Activated CD8-positive, alpha-beta T cell treated with anti-CD3 and anti-CD28 coated beads for 36 hours (primary cell): ENCODE measurements around the gene EPB41L2. TPM values are rescaled to one million over a fixed set of nuclear protein-coding genes. Genes with fewer than 3 reads are reported as not detected.

ENCODE experiments used
- ATAC-seq: fragments of 200-7000 bp; cut with Tn5 transposase; one replicate; pipeline ENCODE4 v1.10.0; 2021; ENCODE audit warnings: mild to moderate bottlenecking, moderate library complexity
- CTCF ChIA-PET: fragments of 350-600 bp; sonication (Branson Sonifier 250); formaldehyde crosslinking; loops from one replicate; lab custom pipeline; 2021; ENCODE audit warnings: antibody characterized with exemption; lab: Charles Lee
- POLR2A ChIA-PET: fragments of 350-600 bp; sonication (Branson Sonifier 250); formaldehyde crosslinking; loops from one replicate; lab custom pipeline; 2021; ENCODE audit warnings: antibody characterized with exemption; lab: Charles Lee
- DNase-seq: peaks from one replicate; pipeline ENCODE4 v3.0.0-alpha.2; 2020
- H3K27ac Mint-ChIP-seq: one replicate; pipeline ENCODE4 v1.8.0; 2021; ENCODE audit warnings: mild to moderate bottlenecking, mixed read lengths
- H3K27me3 Mint-ChIP-seq: one replicate; pipeline ENCODE4 v1.8.0; 2021; ENCODE audit warnings: mixed read lengths
- H3K36me3 Mint-ChIP-seq: one replicate; pipeline ENCODE4 v1.8.0; 2021; ENCODE audit warnings: low read depth, mixed read lengths
- H3K4me1 Mint-ChIP-seq: one replicate; pipeline ENCODE4 v1.8.0; 2021; ENCODE audit warnings: low read depth, mixed read lengths
- H3K4me3 Mint-ChIP-seq: one replicate; pipeline ENCODE4 v1.8.0; 2021; ENCODE audit warnings: mild to moderate bottlenecking, moderate library complexity, mixed read lengths
- H3K9me3 Mint-ChIP-seq: one replicate; pipeline ENCODE4 v1.8.0; 2021; ENCODE audit warnings: mixed read lengths
- intact Hi-C: fragments of 100-400 bp; cut with micrococcal nuclease; formaldehyde crosslinking; loops from one replicate; pipeline ENCODE4 v1.10.0; 2022
- total RNA-seq, 2 experiments: library from RNA; stranded (reverse); gene quantifications; one replicate each; pipeline ENCODE4 v1.2.3, GENCODE V29; 2021
- TF ChIP-seq, protein P1 (sequence below): fragments of 200-600 bp; IDR thresholded peaks from one replicate; pipeline ENCODE4 v1.8.0; 2022; ENCODE audit warnings: antibody characterized with exemption, mild to moderate bottlenecking

Gene EPB41L2
- total RNA-seq, 2 experiments from 2014 or later: 30.6 to 33.3 TPM

DNA sequence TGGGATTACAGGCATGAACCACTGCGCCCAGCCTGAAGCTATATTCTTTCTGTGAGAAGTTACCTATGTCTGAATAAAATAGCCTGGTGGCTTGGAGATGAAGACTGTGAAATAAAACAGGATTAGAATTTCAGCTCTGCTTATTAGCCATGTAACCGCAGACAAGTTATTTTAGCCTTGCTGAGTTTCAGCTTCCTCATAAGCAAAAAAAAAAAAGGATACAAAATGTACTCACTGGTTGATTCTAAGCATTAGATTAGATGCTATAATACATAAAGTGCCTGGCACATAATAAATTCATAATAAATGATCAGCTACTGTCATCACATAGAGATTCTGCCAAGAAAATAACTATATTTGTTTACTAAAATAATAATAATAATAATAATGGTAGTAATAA is 98.8 kb downstream of the EPB41L2 start:
- ChIA-PET POLR2A (no interaction called here), CTCF (no interaction called here)
- Mint-ChIP-seq H3K4me1 (no peaks in the 10 kb centered on the region), H3K4me3 (no peak overlapping the region), H3K27me3 (no peaks in the 10 kb centered on the region), H3K27ac (no peak overlapping the region), H3K9me3 (no peaks in the 10 kb centered on the region), H3K36me3 (no peaks in the 10 kb centered on the region)
- DNase-seq (no peak), ATAC-seq (no peak)
- intact Hi-C loops: no loop called here
- TF ChIP-seq, protein P1, sequence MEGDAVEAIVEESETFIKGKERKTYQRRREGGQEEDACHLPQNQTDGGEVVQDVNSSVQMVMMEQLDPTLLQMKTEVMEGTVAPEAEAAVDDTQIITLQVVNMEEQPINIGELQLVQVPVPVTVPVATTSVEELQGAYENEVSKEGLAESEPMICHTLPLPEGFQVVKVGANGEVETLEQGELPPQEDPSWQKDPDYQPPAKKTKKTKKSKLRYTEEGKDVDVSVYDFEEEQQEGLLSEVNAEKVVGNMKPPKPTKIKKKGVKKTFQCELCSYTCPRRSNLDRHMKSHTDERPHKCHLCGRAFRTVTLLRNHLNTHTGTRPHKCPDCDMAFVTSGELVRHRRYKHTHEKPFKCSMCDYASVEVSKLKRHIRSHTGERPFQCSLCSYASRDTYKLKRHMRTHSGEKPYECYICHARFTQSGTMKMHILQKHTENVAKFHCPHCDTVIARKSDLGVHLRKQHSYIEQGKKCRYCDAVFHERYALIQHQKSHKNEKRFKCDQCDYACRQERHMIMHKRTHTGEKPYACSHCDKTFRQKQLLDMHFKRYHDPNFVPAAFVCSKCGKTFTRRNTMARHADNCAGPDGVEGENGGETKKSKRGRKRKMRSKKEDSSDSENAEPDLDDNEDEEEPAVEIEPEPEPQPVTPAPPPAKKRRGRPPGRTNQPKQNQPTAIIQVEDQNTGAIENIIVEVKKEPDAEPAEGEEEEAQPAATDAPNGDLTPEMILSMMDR: no peak

DNA sequence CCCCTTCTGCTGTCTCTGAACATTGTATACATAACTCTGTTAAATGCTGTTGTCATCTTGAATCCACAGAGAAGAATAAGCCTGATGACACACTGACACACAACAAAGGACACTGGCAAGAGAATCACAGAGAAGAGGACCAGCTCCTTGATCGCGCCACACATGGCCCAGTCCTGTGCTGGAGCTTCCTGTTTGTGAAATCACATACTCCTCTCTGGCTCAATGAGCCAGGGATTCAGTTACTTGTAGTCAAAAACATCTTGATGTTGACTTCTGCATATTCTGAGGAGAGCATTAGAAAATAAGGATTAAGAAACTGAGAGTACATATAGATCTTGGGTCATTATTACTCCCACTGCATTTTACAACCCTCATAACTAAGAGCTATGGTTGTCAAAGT is 100.1 kb downstream of the EPB41L2 start:
- TF ChIP-seq, protein P1: no peak
- no peak for ATAC-seq
- no peak for DNase-seq
- no peaks in the 10 kb centered on the region for H3K36me3 Mint-ChIP-seq
- H3K9me3 Mint-ChIP-seq: no peaks in the 10 kb centered on the region
- H3K4me1 Mint-ChIP-seq: no peaks in the 10 kb centered on the region
- ChIA-PET CTCF (no interaction called here), POLR2A (no interaction called here)
- no peak overlapping the region for H3K4me3 Mint-ChIP-seq
- H3K27me3 Mint-ChIP-seq: no peaks in the 10 kb centered on the region
- H3K27ac Mint-ChIP-seq: no peak overlapping the region
- intact Hi-C loops: no loop called here

DNA sequence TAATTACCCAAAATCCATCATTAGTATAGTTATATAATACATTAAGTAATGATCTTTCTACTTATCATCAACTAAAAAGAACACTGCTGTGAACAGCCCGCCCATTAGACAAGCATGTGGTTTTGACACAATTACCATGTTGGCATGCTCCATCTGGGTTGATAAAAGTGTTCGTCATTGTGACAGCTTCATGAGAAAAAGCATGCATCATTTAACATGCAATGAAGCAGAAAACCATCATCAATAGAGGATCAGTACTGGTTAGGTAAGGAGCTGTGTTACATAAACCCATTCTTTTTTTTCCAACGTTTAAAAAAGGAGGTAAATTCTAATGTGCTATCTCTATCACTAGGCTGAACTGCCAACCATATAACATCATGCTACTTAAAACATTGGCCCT is 101.9 kb downstream of the EPB41L2 start:
- DNase-seq: no peak
- CTCF ChIA-PET: no interaction called here
- intact Hi-C loops: no loop called here
- Mint-ChIP-seq H3K9me3 (no peaks in the 10 kb centered on the region), H3K27ac (no peak overlapping the region), H3K27me3 (no peaks in the 10 kb centered on the region), H3K36me3 (peaks cover under 1% of the 10 kb centered on the region), H3K4me1 (no peaks in the 10 kb centered on the region), H3K4me3 (no peak overlapping the region)
- TF ChIP-seq, protein P1: no peak
- ATAC-seq: no peak
- POLR2A ChIA-PET: no interaction called here

DNA sequence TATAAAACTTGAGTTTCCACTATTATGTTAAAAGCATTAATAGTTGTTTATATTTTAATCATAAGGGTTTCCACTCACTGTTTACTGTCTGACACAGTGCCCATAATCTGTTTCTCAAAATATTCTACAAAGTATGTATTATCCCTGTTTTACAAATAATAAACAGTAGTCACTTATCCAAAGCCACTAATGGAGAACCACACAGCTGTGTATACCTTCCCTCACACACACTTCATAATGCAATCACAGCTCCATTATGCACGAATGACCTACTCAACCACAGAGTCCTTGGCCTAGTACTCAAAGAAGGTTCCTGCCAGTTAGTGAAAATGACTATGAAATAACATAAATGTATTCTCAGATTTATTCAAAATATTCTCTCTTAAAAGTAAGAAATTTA is 103.1 kb downstream of the EPB41L2 start:
- TF ChIP-seq, protein P1: no peak
- Mint-ChIP-seq H3K27me3 (no peaks in the 10 kb centered on the region), H3K9me3 (no peaks in the 10 kb centered on the region), H3K36me3 (peaks cover 2% of the 10 kb centered on the region), H3K4me3 (no peak overlapping the region), H3K4me1 (no peaks in the 10 kb centered on the region), H3K27ac (no peak overlapping the region)
- POLR2A ChIA-PET: interaction anchor here (0.6 kb wide), 1 partner anchor 72 kb away, joined by 3 read pairs; no protein-coding TSS in a partner anchor
- ATAC-seq (no peak), DNase-seq (no peak)
- CTCF ChIA-PET: interaction anchor here (0.6 kb wide), 1 partner anchor 1593 kb away, joined by 3 read pairs; no protein-coding TSS in a partner anchor
- intact Hi-C loops: no loop called here

DNA sequence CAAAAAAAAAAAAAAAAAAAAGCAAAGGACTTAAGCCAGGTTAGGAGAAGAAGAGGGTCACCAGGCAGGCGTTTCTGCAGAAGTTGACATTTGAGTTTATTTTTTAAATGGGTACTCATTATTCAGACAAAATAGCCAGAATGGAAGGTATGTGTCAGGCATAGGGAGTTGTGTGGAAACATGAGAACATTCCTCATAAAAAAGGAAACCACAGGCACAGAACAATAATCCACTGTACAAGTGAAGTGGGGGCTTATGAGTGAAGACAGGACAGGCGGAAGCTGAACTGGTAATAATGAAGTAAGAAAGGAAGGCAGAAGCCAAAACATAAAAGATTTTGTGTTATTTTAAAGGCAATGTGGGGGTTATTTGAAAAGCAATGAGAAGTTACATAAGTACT is 104.6 kb downstream of the EPB41L2 start:
- intact Hi-C loops: no loop called here
- H3K4me1 Mint-ChIP-seq: no peaks in the 10 kb centered on the region
- ChIA-PET POLR2A (no interaction called here), CTCF (no interaction called here)
- H3K9me3 Mint-ChIP-seq: no peaks in the 10 kb centered on the region
- H3K36me3 Mint-ChIP-seq: peaks cover 2% of the 10 kb centered on the region
- H3K4me3 Mint-ChIP-seq: no peak overlapping the region
- TF ChIP-seq, protein P1: no peak
- H3K27ac Mint-ChIP-seq: no peak overlapping the region
- no peak for ATAC-seq
- DNase-seq: no peak
- no peaks in the 10 kb centered on the region for H3K27me3 Mint-ChIP-seq
